GM19351 (cell line): ENCODE results near the gene OR2V1.

Experiments used
- ATAC-seq: cut with Tn5 transposase; IDR thresholded peaks from one replicate; pipeline ENCODE4 v1.9.1; 2021; ENCODE audit warnings: mild to moderate bottlenecking, moderate library complexity; ENCODE audit not compliant: unreplicated experiment

Gene OR2V1

DNA sequence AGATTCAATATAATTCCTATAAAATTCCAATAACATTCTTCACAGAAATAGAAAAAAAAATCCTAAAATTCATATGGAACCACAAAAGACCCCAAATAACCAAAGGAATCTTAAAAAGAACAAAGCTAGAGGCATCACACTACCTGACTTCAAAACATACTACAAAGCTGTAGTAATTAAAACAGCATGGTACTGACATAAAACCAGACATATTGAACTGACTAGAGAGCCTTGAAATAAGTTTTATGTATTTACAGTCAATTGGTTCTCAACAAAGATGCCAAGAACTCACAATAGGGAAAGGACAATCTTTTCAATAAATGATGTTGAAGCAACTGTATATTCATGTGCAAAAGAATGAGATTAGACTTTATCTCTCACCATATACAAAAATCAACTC is 54.0 kb downstream of the OR2V1 start:
- ATAC-seq: no peak
